Measurements from ENCODE around the gene CPNE6. TPM values are rescaled to one million over a fixed set of nuclear protein-coding genes. Genes with fewer than 3 reads are reported as not detected.

CPNE6 gene
- total and polyA plus RNA-seq, 4 donors: 0.05 to 0.17 TPM; not detected in 2

DNA sequence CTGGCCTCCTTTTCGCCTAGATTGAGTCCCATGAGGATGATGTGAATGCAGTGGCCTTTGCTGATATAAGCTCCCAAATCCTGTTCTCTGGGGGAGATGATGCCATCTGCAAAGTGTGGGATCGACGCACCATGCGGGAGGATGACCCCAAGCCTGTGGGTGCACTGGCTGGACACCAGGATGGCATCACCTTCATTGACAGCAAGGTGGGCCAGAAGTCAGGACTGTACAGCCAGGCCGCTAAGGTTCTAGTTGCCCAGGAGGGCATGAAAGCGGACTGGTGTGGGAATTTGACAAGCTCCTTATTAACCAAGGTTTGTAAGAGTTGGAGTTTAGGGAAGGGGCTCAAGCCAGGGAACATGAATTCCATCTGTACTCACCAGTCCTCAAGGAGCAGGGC, 48.3 kb downstream of the CPNE6 start:
- peaks cover 3 to 34% (median 28%) of the 10 kb centered on the region in 4 donors for H3K4me1 ChIP-seq (ENCODE audit: control insufficient read depth in 4 of 4, insufficient read depth in 4 of 4, low read length in 3 of 4)
- DNase-seq (ENCODE audit: low spot score): no peak
- no peak overlapping the region for H3K27ac ChIP-seq (ENCODE audit: low read depth in 1 of 2, low read length in 2 of 2)
- TF ChIP-seq NR2F2 (IDR thresholded peaks at IDR 0.05): no peak
- TF ChIP-seq RAD21 (IDR thresholded peaks at IDR 0.05): no peak
- TF ChIP-seq RXRA (IDR thresholded peaks at IDR 0.05): no peak
- TF ChIP-seq FOXA1 (IDR thresholded peaks at IDR 0.05): no peak
- TF ChIP-seq, protein P1, sequence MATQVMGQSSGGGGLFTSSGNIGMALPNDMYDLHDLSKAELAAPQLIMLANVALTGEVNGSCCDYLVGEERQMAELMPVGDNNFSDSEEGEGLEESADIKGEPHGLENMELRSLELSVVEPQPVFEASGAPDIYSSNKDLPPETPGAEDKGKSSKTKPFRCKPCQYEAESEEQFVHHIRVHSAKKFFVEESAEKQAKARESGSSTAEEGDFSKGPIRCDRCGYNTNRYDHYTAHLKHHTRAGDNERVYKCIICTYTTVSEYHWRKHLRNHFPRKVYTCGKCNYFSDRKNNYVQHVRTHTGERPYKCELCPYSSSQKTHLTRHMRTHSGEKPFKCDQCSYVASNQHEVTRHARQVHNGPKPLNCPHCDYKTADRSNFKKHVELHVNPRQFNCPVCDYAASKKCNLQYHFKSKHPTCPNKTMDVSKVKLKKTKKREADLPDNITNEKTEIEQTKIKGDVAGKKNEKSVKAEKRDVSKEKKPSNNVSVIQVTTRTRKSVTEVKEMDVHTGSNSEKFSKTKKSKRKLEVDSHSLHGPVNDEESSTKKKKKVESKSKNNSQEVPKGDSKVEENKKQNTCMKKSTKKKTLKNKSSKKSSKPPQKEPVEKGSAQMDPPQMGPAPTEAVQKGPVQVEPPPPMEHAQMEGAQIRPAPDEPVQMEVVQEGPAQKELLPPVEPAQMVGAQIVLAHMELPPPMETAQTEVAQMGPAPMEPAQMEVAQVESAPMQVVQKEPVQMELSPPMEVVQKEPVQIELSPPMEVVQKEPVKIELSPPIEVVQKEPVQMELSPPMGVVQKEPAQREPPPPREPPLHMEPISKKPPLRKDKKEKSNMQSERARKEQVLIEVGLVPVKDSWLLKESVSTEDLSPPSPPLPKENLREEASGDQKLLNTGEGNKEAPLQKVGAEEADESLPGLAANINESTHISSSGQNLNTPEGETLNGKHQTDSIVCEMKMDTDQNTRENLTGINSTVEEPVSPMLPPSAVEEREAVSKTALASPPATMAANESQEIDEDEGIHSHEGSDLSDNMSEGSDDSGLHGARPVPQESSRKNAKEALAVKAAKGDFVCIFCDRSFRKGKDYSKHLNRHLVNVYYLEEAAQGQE (IDR thresholded peaks at IDR 0.05): no peak
- TF ChIP-seq, protein P2, sequence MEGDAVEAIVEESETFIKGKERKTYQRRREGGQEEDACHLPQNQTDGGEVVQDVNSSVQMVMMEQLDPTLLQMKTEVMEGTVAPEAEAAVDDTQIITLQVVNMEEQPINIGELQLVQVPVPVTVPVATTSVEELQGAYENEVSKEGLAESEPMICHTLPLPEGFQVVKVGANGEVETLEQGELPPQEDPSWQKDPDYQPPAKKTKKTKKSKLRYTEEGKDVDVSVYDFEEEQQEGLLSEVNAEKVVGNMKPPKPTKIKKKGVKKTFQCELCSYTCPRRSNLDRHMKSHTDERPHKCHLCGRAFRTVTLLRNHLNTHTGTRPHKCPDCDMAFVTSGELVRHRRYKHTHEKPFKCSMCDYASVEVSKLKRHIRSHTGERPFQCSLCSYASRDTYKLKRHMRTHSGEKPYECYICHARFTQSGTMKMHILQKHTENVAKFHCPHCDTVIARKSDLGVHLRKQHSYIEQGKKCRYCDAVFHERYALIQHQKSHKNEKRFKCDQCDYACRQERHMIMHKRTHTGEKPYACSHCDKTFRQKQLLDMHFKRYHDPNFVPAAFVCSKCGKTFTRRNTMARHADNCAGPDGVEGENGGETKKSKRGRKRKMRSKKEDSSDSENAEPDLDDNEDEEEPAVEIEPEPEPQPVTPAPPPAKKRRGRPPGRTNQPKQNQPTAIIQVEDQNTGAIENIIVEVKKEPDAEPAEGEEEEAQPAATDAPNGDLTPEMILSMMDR (IDR thresholded peaks at IDR 0.05; ENCODE audit: low read depth, low read length, missing input control): no peak
- no peak for TF ChIP-seq TAF1 (conservative IDR thresholded peaks at IDR 0.05)
- TF ChIP-seq HNF4G (IDR thresholded peaks at IDR 0.05): no peak
- no peak for TF ChIP-seq JUND (IDR thresholded peaks at IDR 0.05)
- TF ChIP-seq, protein P3, sequence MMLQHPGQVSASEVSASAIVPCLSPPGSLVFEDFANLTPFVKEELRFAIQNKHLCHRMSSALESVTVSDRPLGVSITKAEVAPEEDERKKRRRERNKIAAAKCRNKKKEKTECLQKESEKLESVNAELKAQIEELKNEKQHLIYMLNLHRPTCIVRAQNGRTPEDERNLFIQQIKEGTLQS (IDR thresholded peaks at IDR 0.05): no peak
- no peak for TF ChIP-seq SP1 (IDR thresholded peaks at IDR 0.05)
- no peak for TF ChIP-seq EGR1 (IDR thresholded peaks at IDR 0.05; ENCODE audit: low read depth in 2 of 2)
- no peak for TF ChIP-seq MAX (IDR thresholded peaks at IDR 0.05)
- TF ChIP-seq FOXA2 (IDR thresholded peaks at IDR 0.05): no peak
- TF ChIP-seq, protein P4, sequence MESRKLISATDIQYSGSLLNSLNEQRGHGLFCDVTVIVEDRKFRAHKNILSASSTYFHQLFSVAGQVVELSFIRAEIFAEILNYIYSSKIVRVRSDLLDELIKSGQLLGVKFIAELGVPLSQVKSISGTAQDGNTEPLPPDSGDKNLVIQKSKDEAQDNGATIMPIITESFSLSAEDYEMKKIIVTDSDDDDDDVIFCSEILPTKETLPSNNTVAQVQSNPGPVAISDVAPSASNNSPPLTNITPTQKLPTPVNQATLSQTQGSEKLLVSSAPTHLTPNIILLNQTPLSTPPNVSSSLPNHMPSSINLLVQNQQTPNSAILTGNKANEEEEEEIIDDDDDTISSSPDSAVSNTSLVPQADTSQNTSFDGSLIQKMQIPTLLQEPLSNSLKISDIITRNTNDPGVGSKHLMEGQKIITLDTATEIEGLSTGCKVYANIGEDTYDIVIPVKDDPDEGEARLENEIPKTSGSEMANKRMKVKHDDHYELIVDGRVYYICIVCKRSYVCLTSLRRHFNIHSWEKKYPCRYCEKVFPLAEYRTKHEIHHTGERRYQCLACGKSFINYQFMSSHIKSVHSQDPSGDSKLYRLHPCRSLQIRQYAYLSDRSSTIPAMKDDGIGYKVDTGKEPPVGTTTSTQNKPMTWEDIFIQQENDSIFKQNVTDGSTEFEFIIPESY (IDR thresholded peaks at IDR 0.05): no peak
- TF ChIP-seq HNF4A (conservative IDR thresholded peaks at IDR 0.05): no peak
- TF ChIP-seq GABPA (IDR thresholded peaks at IDR 0.05 in 1 of 2, conservative IDR thresholded peaks at IDR 0.05 in 1 of 2): no peak
- no peak for TF ChIP-seq YY1 (IDR thresholded peaks at IDR 0.05)
- H3K9ac ChIP-seq (ENCODE audit: low read depth in 1 of 2, low read length in 2 of 2): no peak overlapping the region
- no peak overlapping the region for H3K4me3 ChIP-seq (ENCODE audit: low read depth in 1 of 3, low read length in 3 of 3)
- 98% methylated on average over 6 of the region's 6 CpGs for WGBS
- no peaks in the 10 kb centered on the region for H3K9me3 ChIP-seq (ENCODE audit: control insufficient read depth in 4 of 4, low read length in 3 of 4)
- H3K36me3 ChIP-seq (ENCODE audit: control insufficient read depth in 4 of 4, insufficient read depth in 3 of 4, low read depth in 1 of 4, low read length in 3 of 4): peaks cover 28 to 60% (median 54%) of the 10 kb centered on the region in 4 donors
- no peaks in the 10 kb centered on the region for H3K27me3 ChIP-seq (ENCODE audit: control insufficient read depth in 4 of 4, insufficient read depth in 4 of 4, low read length in 3 of 4)
